Subcutaneous adipose tissue (tissue), 4 donors: ENCODE data around the gene NPBWR2. TPM values are rescaled to one million over a fixed set of nuclear protein-coding genes. Genes with fewer than 3 reads are reported as not detected.

Experiments used
- CTCF ChIP-seq: fragments of 450-650 bp; IDR thresholded peaks from one replicate; pipeline ENCODE4 v1.5.1; 2016; ENCODE audit warnings: low read depth, mild to moderate bottlenecking, control low read depth, antibody characterized with exemption, moderate library complexity
- total RNA-seq, 4 donors: library from RNA; depleted of rRNA; stranded (reverse); fragments of >200 nt; gene quantifications; one replicate each; pipeline ENCODE4 v1.1.0, GENCODE V29; 2016

The NPBWR2 gene
- total RNA-seq, 4 donors from 2014 or later: not detected

- no peak for TF ChIP-seq CTCF
Observed at GRCh38 chr20:64062276-64062595, 45.1 kb downstream of the NPBWR2 start.

- TF ChIP-seq CTCF: no peak
Observed at GRCh38 chr20:64058536-64058935, 48.8 kb downstream of the NPBWR2 start.

GRCh38 chr20:64057628-64058498 is 49.5 kb downstream of the NPBWR2 start:
- TF ChIP-seq CTCF: no peak

GRCh38 chr20:64056889-64057627 is 50.3 kb downstream of the NPBWR2 start:
- no peak for TF ChIP-seq CTCF

GRCh38 chr20:64056639-64056888 is 50.8 kb downstream of the NPBWR2 start:
- no peak for TF ChIP-seq CTCF

GRCh38 chr20:64055893-64056638 is 51.3 kb downstream of the NPBWR2 start:
- no peak for TF ChIP-seq CTCF

- TF ChIP-seq CTCF: no peak
Observed at GRCh38 chr20:64055396-64055892, 51.9 kb downstream of the NPBWR2 start.
